Caki2 (cell line): ENCODE data around the gene KRABD2.

Experiments used
- DNase-seq: peaks from one replicate; pipeline ENCODE4 v3.0.0-alpha.2; 2015; ENCODE audit warnings: low read depth
- in situ Hi-C: cut with HindIII; loops from 2 replicates; pipeline ENCODE4 v1.10.0; 2016; ENCODE audit warnings: low sequenced_read_pairs, low pct_unique_long_range_greater_than_20kb, mixed read lengths

The KRABD2 gene

GRCh38 chr17:8376271-8377067 lies at the start of gene KRABD2:
Gene KRABD2, minus strand, starts transcription at chr17:8376704.
- in situ Hi-C loops, result no loop called here
- DNase-seq, result peak; percentile 69

DNA sequence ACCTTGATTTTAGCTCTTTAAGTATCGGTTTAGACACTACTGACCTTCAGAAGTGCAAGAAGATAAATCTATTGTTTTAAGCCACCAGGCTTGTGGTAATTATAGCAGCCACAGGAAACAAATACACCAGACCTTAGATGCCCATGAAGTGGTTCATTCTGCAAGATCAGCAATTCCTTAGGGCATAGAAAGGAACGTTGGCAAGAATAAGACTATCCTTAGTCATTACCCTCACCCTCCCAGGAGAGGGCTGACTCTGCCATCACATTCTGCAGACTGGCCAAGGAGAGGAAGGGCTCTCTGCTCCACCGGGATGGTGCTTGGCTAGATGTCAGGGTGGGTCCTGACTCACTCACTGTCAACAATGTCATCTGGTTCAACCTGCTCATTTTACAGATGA lies 45.1 kb upstream of the KRABD2 start:
- no peak for DNase-seq
- in situ Hi-C loops, result no loop called here

DNA sequence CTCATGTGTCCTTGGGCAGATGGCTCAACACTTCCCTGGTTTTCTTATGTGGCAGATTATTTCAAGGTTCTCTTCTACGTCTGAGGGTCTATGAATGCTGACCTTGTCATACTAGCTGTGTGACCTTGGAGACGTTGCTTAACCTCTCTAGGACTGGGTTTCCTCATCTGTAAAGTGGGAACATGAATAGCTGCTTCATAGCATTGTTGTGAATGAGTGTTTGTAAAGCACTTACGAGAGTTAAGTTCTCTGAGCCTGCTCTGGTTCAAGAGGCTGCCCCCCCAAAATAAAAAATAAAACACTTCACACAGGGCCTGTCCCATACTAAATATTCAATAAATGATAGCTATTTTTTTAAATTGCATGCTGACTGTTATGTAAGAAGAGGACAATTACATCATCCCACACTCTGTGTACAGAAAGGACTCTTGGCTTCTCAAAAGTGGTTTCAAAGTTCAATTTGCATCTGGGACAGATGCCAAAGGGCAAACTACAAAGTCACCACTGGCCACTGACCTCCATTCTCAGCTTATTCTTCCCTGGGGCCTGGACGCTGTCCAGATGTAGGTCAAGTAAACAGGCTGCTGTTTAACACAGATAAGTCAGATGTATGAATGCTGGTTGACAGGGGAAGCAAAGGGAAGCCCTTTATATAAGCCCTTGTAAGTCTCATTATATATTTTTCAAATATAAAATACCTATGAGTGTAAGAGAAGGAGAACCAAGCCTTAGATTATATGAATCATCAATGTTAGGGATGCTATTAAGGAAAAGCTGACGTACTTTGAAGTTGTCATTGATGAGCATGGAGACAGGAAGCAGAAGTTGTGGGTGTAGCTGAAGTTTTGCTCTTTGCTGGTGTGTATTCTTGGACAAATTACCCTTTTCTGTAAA lies 43.8 kb upstream of the KRABD2 start:
- no peak for DNase-seq
- in situ Hi-C loops, result no loop called here

- in situ Hi-C loops, result no loop called here
- no peak for DNase-seq
Observed at GRCh38 chr17:8419305-8419704, 42.8 kb upstream of the KRABD2 start.

DNA sequence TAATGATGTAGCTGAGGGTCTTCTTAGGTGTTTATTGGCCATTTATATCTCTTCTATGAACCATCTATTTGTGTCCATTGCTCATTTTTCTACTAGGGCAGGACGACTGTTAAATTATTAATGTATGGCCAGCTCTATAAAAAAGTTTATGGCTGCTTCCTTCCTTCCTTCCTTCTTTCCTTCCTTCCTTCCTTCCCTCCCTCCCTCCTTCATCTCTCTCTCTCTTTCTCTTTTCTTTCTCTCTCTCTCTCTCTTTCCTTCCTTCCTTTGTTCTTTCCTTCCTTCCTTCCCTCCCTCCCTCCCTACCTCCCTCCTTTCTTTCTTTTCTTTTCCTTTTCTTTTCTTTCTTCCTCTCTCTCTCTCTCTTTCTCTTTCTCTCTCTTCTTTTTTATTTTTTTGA lies 42.0 kb upstream of the KRABD2 start:
- in situ Hi-C loops, result no loop called here
- DNase-seq, result no peak

DNA sequence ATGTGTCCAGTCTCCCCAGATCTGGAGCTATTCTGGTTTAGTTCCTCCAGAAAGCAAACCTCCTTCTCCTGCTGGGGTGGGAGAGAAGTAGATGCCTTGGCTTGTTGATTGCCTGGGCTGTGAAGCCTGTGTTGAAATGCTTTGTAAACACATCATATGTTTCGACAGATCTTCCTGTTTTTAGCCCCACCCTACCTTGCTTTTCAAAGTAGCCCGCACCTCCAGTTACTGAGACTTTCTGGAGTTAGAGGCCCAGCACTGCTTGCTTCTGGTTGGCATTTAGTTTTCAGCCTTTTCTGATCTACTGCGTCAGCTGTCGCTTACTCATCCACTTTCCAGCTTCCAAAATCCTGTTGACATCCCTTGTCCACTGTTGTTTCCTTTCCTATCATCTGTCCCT lies 41.3 kb upstream of the KRABD2 start:
- DNase-seq, result no peak
- in situ Hi-C loops, result no loop called here

DNA sequence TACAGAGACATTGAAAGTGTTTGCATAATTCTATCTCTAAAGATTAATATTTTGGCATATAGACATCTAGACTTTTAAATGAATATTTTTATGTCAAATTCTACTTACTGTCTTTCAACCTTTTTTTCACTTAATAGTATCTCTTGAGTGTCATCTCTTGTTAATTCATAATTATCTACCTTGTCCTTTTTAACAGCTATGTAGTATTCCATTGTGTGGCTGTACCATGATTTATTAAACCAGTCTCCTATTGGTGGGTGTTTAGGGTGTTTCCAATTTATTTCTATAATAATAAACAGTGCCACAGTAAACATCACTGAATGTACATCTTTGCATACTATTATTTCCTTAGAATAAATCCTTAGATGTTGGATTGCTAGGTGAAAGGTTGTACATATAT lies 37.4 kb upstream of the KRABD2 start:
- no peak for DNase-seq
- in situ Hi-C loops, result no loop called here

GRCh38 chr17:8413328-8413727 lies 36.8 kb upstream of the KRABD2 start:
- DNase-seq, result no peak
- in situ Hi-C loops, result no loop called here

GRCh38 chr17:8412089-8412488 lies 35.6 kb upstream of the KRABD2 start:
- in situ Hi-C loops, result no loop called here
- no peak for DNase-seq

DNA sequence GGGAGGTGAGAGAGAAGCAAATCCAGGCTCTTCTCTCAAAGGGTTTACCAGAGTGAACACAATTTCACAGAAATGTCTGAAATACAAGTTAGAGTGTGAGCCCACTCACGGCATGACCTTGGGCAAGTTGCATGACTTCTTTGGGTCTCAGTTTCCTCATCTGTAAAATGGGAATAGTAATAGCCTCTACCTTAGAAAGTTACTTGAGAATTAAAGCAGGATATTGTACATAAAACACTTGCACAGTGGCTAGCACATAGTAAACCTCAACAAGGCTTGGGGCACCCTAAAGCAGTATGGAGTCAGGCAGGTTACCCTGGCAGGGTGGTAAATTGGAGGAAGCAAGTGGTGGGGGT lies 34.4 kb upstream of the KRABD2 start:
- in situ Hi-C loops, result no loop called here
- no peak for DNase-seq

DNA sequence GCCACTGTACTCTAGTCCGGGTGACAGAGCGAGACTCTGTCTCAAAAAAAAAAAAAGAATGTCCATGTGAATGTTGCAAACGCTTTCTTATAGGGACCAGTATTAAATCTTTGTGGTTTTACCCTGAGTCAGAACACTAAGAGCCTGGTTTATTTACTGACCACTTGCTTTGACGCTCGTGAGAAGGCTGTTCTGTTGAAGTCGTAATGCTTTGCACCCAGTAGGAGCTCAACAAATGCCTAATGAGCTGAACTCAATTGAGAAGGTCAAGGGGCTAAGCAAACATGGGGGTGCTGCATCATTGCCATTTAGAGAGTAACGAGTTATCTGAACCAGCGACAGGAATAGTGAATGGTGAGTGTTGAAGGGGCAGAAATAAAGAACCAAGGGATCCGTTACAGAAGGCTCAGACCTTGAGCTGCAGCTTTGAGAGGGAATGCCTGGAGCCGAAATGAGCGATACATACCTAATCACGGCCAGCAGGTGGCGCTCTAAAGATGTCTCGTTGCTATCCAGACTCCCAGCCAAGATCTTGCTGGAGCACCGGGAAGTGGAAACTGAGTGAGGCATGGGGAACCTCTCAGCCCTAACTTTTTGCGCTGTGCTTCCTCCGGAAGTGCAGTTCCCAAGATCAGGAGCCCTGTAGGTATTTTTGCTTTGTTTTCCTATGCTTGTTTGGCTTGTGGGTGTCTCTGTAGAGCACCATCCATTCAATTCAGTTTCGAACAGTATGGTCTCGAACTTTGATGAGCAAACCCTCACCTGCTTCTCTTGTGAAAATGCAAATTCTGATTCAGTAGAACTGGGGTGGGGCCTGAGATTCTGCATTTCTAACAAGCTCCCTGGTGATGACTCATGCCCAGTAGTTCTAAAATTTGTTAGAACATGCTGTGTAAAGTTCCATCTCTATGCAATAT lies 33.7 kb upstream of the KRABD2 start:
- in situ Hi-C loops, result no loop called here
- peak; percentile 61 for DNase-seq

- no peak for DNase-seq
- in situ Hi-C loops, result no loop called here
Observed at GRCh38 chr17:8408371-8408770, 31.9 kb upstream of the KRABD2 start.

DNA sequence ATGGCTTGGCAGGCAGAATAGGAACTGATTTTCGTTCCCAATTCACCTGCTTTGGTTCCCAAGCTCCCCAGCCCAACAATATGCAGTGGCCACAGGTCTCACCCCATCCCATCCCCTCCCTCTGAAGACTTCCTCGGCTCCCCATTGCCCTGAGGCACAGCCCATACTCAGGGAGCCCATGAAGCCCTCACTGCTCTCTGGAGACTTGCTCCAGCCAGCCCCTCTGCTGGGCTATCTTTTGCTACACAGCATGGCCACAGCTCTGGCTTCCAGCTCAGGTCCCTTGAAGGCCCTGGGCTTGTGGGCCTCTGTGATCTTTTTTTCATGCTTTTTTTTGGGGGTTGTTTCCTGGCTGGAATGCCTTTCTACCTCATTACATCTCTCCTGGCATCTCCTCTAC lies 29.7 kb upstream of the KRABD2 start:
- in situ Hi-C loops, result no loop called here
- no peak for DNase-seq

DNA sequence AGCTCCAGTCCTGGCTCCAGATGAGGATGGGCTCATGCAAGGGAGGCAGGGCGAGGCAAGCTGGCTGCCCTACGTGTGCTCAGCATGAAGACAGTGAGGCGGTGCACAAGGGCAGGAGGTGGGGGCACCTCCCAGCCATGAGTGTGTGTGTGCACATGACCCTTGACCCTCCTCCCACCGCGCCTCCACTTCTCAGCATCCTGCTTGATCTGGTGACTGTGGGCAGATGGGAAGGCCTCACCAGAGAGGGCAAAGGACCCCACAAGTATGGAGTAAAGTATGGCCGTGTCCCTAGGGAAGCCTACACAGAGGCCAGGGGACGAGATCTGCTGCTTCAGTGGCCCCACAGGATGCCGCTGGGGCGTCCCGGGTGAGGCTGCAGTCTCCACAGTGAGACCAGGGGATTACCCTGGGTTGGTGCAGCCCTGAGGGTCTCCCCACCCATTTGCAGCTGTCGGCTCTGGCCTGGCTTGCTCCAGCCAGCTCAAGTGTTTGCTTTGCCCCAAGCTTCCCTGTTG lies 29.1 kb upstream of the KRABD2 start:
- in situ Hi-C loops, result no loop called here

DNA sequence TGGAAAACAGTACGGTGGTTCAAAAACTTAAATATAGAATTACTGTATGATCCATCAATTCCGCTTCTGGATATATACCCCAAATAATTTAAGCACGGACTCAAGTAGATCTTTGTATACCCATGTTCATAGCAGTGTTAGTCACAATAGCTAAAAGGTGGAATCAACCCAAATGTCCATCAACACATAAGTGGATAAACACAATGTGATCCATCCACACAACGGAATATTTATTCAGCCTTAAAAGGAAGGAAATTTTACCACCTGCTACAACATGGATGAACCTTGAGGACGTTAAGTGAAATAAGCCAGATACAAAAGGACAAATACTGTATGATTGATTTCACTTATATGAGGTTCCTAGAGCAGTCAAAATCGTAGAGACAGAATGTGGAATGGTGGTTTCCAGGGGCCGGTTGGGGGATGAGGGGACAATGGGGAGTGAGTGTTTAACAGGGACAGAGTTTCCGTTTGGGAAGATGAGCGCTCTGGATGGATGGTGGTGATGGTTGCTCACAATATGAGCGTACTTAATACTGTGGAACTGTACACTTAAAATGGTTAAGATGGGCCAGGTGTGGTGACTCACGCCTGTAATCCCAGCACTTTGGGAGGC lies 26.5 kb upstream of the KRABD2 start:
- no peak for DNase-seq
- in situ Hi-C loops, result no loop called here

More for the DNA sequence above, 29.1 kb upstream of the KRABD2 start:
- DNase-seq, result no peak

- no peak for DNase-seq
- in situ Hi-C loops, result no loop called here
Observed at GRCh38 chr17:8401107-8401506, 24.6 kb upstream of the KRABD2 start.

GRCh38 chr17:8398980-8399379 lies 22.5 kb upstream of the KRABD2 start:
- DNase-seq, result no peak
- in situ Hi-C loops, result no loop called here

GRCh38 chr17:8397636-8398035 lies 21.1 kb upstream of the KRABD2 start, which contains the start of gene RNF222:
Gene RNF222, minus strand, starts transcription at chr17:8397827. Its CDS starts 4,366 bp downstream, at chr17:8393461.
- no peak for DNase-seq
- in situ Hi-C loops, result no loop called here
